HEK293T (cell line): ENCODE results near the gene S1PR2.
A peak's percentile ranks its signal among the peaks of the same experiment; 100 is the strongest.

Experiments used
- CTCF ChIA-PET: fragments of 350-600 bp; formaldehyde crosslinking; extraction: SDS; loops from one replicate; lab custom pipeline; 2021; ENCODE audit warnings: antibody characterized with exemption, inconsistent platforms; lab: Yijun Ruan, JAX
- POLR2A ChIA-PET: fragments of 350-600 bp; formaldehyde crosslinking; extraction: SDS; loops from one replicate; lab custom pipeline; 2020; ENCODE audit warnings: antibody characterized with exemption, inconsistent platforms; lab: Yijun Ruan, JAX
- DNase-seq: peaks from one replicate; pipeline ENCODE4 v3.0.0; 2012; ENCODE audit warnings: mixed read lengths; ENCODE audit errors: extremely low spot score
- ARNT ChIP-seq: fragments of 450-650 bp; IDR thresholded peaks from 2 replicates; pipeline ENCODE4 v1.6.1; 2017; ENCODE audit warnings: mild to moderate bottlenecking
- BHLHE40 ChIP-seq: fragments of 450-650 bp; IDR thresholded peaks from 2 replicates; pipeline ENCODE4 v1.6.1; 2016; ENCODE audit warnings: mild to moderate bottlenecking, moderate library complexity, borderline replicate concordance
- CTBP1 ChIP-seq: fragments of 450-650 bp; IDR thresholded peaks from 2 replicates; pipeline ENCODE4 v1.6.1; 2016; ENCODE audit warnings: borderline replicate concordance
- ELF4 ChIP-seq: fragments of 450-650 bp; IDR thresholded peaks from 2 replicates; pipeline ENCODE4 v1.6.1; 2017; ENCODE audit warnings: antibody characterized with exemption
- FOXA1 ChIP-seq: fragments of 450-650 bp; IDR thresholded peaks from 2 replicates; pipeline ENCODE4 v1.6.1; 2016; ENCODE audit warnings: mild to moderate bottlenecking
- FOXK2 ChIP-seq: fragments of 450-650 bp; IDR thresholded peaks from 2 replicates; pipeline ENCODE4 v1.6.1; 2016; ENCODE audit warnings: mild to moderate bottlenecking
- FOXM1 ChIP-seq: fragments of 450-650 bp; IDR thresholded peaks from 2 replicates; pipeline ENCODE4 v1.6.1; 2017; ENCODE audit warnings: mild to moderate bottlenecking, borderline replicate concordance
- HDGF ChIP-seq: fragments of 450-650 bp; IDR thresholded peaks from 2 replicates; pipeline ENCODE4 v1.6.1; 2017; ENCODE audit warnings: antibody characterized with exemption, borderline replicate concordance
- L3MBTL2 ChIP-seq: fragments of 450-650 bp; conservative IDR thresholded peaks from 2 replicates; pipeline ENCODE4 v1.6.1; 2016; ENCODE audit warnings: mild to moderate bottlenecking
- LEF1 ChIP-seq: fragments of 450-650 bp; IDR thresholded peaks from 2 replicates; pipeline ENCODE4 v1.6.1; 2017; ENCODE audit warnings: mild to moderate bottlenecking, borderline replicate concordance
- NFRKB ChIP-seq: fragments of 450-650 bp; IDR thresholded peaks from 2 replicates; pipeline ENCODE4 v1.6.1; 2016; ENCODE audit warnings: mild to moderate bottlenecking, moderate library complexity
- PKNOX1 ChIP-seq: fragments of 450-650 bp; IDR thresholded peaks from 2 replicates; pipeline ENCODE4 v1.6.1; 2016
- SP1 ChIP-seq: fragments of 450-650 bp; IDR thresholded peaks from 2 replicates; pipeline ENCODE4 v1.6.1; 2017
- SUZ12 ChIP-seq: fragments of 450-650 bp; IDR thresholded peaks from 2 replicates; pipeline ENCODE4 v1.6.1; 2016; ENCODE audit warnings: mild to moderate bottlenecking
- TARDBP ChIP-seq: fragments of 450-650 bp; IDR thresholded peaks from 2 replicates; pipeline ENCODE4 v1.6.1; 2016
- ZNF384 ChIP-seq: fragments of 450-650 bp; IDR thresholded peaks from 2 replicates; pipeline ENCODE4 v1.6.1; 2016

Gene S1PR2

GRCh38 chr19:10222201-10222890 is 8.8 kb downstream of the S1PR2 start:
- ChIA-PET CTCF (no interaction called here), POLR2A (interaction anchor here (1.1 to 2.1 kb wide), 2 partner anchors 9 to 28 kb away, joined by 3 to 6 read pairs; partner anchors contain the start of genes DNMT1 and S1PR2)
- TF ChIP-seq L3MBTL2, result no peak
- TF ChIP-seq FOXK2, result no peak
- TF ChIP-seq ZNF384, result no peak
- no peak for TF ChIP-seq CTBP1
- TF ChIP-seq FOXA1, result no peak
- TF ChIP-seq NFRKB, result no peak
- no peak for TF ChIP-seq LEF1
- no peak for TF ChIP-seq HDGF
- TF ChIP-seq TARDBP, result no peak
- no peak for TF ChIP-seq SP1
- no peak for DNase-seq

GRCh38 chr19:10220695-10221094 is 10.4 kb downstream of the S1PR2 start:
- no peak for DNase-seq
- ChIA-PET CTCF (interaction anchor here (0.7 to 2.2 kb wide), 2 partner anchors 8 to 29 kb away, joined by 4 to 6 read pairs; no protein-coding TSS in a partner anchor), POLR2A (no interaction called here)
- no peak for TF ChIP-seq ARNT
- no peak for TF ChIP-seq ZNF384
- no peak for TF ChIP-seq LEF1
- TF ChIP-seq TARDBP, result no peak
- no peak for TF ChIP-seq SUZ12
- TF ChIP-seq HDGF, result no peak
- no peak for TF ChIP-seq CTBP1

- CTCF ChIA-PET, result interaction anchor here (2.2 kb wide), 1 partner anchor 30 kb away, joined by 6 read pairs; no protein-coding TSS in a partner anchor
- DNase-seq, result peak; percentile 61
- TF ChIP-seq SP1, result no peak
- TF ChIP-seq CTBP1, result no peak
- peak; percentile 98 for TF ChIP-seq ELF4
- POLR2A ChIA-PET, result no interaction called here
Observed at GRCh38 chr19:10219678-10220077, 11.5 kb downstream of the S1PR2 start.

GRCh38 chr19:10217085-10217484 is 14.0 kb downstream of the S1PR2 start:
- no peak for TF ChIP-seq SUZ12
- no peak for DNase-seq
- ChIA-PET POLR2A (no interaction called here), CTCF (no interaction called here)

- ChIA-PET CTCF (no interaction called here), POLR2A (no interaction called here)
- no peak for TF ChIP-seq FOXK2
- TF ChIP-seq L3MBTL2, result no peak
- no peak for TF ChIP-seq NFRKB
- TF ChIP-seq TARDBP, result no peak
- no peak for TF ChIP-seq CTBP1
- TF ChIP-seq SUZ12, result no peak
- no peak for DNase-seq
Observed at GRCh38 chr19:10214784-10215183, 16.3 kb downstream of the S1PR2 start.

- DNase-seq, result no peak
- TF ChIP-seq SUZ12 (no peak), PKNOX1 (no peak), CTBP1 (no peak), HDGF (no peak), SP1 (no peak), ARNT (no peak), ELF4 (no peak)
- CTCF ChIA-PET, result interaction anchor here (1.0 kb wide), 1 partner anchor 58 kb away, joined by 5 read pairs; no protein-coding TSS in a partner anchor
- POLR2A ChIA-PET, result interaction anchor here (1.1 kb wide), 1 partner anchor 17 kb away, joined by 4 read pairs; the partner anchor contains the start of gene DNMT1
Observed at GRCh38 chr19:10211691-10212090, 19.4 kb downstream of the S1PR2 start.

GRCh38 chr19:10211061-10211460 is 20.1 kb downstream of the S1PR2 start:
- CTCF ChIA-PET, result interaction anchor here (1.0 kb wide), 2 partner anchors 58 to 209 kb away, joined by 4 to 5 read pairs; no protein-coding TSS in a partner anchor
- no peak for DNase-seq
- POLR2A ChIA-PET, result interaction anchor here (1.0 to 1.1 kb wide), 2 partner anchors 10 to 16 kb away, joined by 3 to 4 read pairs; partner anchors contain the start of gene DNMT1

More at GRCh38 chr19:10211061-10211460, 20.1 kb downstream of the S1PR2 start:
- TF ChIP-seq NFRKB, result no peak
- no peak for TF ChIP-seq FOXK2
- TF ChIP-seq SP1, result no peak
- TF ChIP-seq HDGF, result no peak
- no peak for TF ChIP-seq CTBP1
- TF ChIP-seq ELF4, result no peak
- TF ChIP-seq FOXM1, result no peak
- no peak for TF ChIP-seq BHLHE40
- no peak for TF ChIP-seq ZNF384
- TF ChIP-seq PKNOX1, result no peak
- TF ChIP-seq TARDBP, result no peak
